ENCODE results near the gene SULT1C3.
A peak's percentile ranks its signal among the peaks of the same experiment; 100 is the strongest.

The SULT1C3 gene

GRCh38 chr2:108236676-108237335, 3.0 kb upstream of the SULT1C3 start:
- H4K91ac ChIP-seq (ENCODE audit: low read depth, low read length, poor library complexity) = no peak overlapping the region
- H3K9me3 ChIP-seq (replicated peaks in 1 of 2; ENCODE audit: control insufficient read depth in 2 of 2, insufficient read depth in 1 of 2, low read depth in 1 of 2, low read length in 2 of 2) = peaks cover 0 to 5% of the 10 kb centered on the region in 2 donors
- no CpG with 5 or more reads among the region's 6 CpGs for WGBS, 2 donors (ENCODE audit: extremely low coverage in 2 of 2, insufficient read length in 2 of 2, insufficient replicate concordance in 1 of 2)
- no peaks in the 10 kb centered on the region for H3K27me3 ChIP-seq (ENCODE audit: control insufficient read depth in 3 of 3, insufficient read depth in 3 of 3, low read depth in 1 of 3, low read length in 3 of 3)
- H2AK5ac ChIP-seq (ENCODE audit: low read depth, low read length) = no peak overlapping the region
- no peak overlapping the region for H2BK120ac ChIP-seq (ENCODE audit: low read depth, low read length)
- H3K4ac ChIP-seq (ENCODE audit: low read length) = no peak overlapping the region
- DNase-seq (ENCODE audit: low spot score) = no peak
- H3K36me3 ChIP-seq (replicated peaks in 1 of 2; ENCODE audit: control insufficient read depth in 2 of 2, insufficient read depth in 2 of 2, low read length in 2 of 2) = no peaks in the 10 kb centered on the region
- H4K8ac ChIP-seq (ENCODE audit: low read depth, low read length) = no peak overlapping the region
- H3K4me3 ChIP-seq (ENCODE audit: low read length in 2 of 2) = no peak overlapping the region
- H2AFZ ChIP-seq (ENCODE audit: low read length) = no peak overlapping the region
- no peak overlapping the region for H3K18ac ChIP-seq (ENCODE audit: low read length)
- H3K79me1 ChIP-seq (ENCODE audit: low read depth, low read length) = no peaks in the 10 kb centered on the region
- no peak overlapping the region for H3K9ac ChIP-seq (ENCODE audit: low read depth, low read length, poor library complexity)
- H2BK15ac ChIP-seq (ENCODE audit: low read length) = no peak overlapping the region
- H3K27ac ChIP-seq (replicated peaks; ENCODE audit: low read length) = no peak overlapping the region
- no peaks in the 10 kb centered on the region for H3K4me1 ChIP-seq (ENCODE audit: control insufficient read depth in 2 of 2, insufficient read depth in 1 of 2, low read depth in 1 of 2, low read length in 2 of 2)
- H3K4me2 ChIP-seq (ENCODE audit: insufficient read depth, low read length, poor library complexity, severe bottlenecking) = no peak overlapping the region
- H3K23ac ChIP-seq (ENCODE audit: low read depth, low read length, poor library complexity) = no peak overlapping the region
- no peak overlapping the region for H2BK12ac ChIP-seq (ENCODE audit: low read length)
- no peak overlapping the region for H2BK5ac ChIP-seq (ENCODE audit: low read length)
- H3K14ac ChIP-seq (ENCODE audit: low read length) = no peak overlapping the region

- H3K4me3 ChIP-seq (ENCODE audit: low read length in 2 of 2) = peak overlapping the region in 1 of 2 donors; percentile 29
- H2BK120ac ChIP-seq (ENCODE audit: low read depth, low read length) = no peak overlapping the region
- WGBS, 2 donors (ENCODE audit: extremely low coverage in 2 of 2, insufficient read length in 2 of 2, insufficient replicate concordance in 1 of 2) = no CpG with 5 or more reads among the region's 5 CpGs
- H2BK12ac ChIP-seq (ENCODE audit: low read length) = no peak overlapping the region
- no peak overlapping the region for H3K9ac ChIP-seq (ENCODE audit: low read depth, low read length, poor library complexity)
- no peaks in the 10 kb centered on the region for H3K79me1 ChIP-seq (ENCODE audit: low read depth, low read length)
- no peaks in the 10 kb centered on the region for H3K27me3 ChIP-seq (ENCODE audit: control insufficient read depth in 3 of 3, insufficient read depth in 3 of 3, low read depth in 1 of 3, low read length in 3 of 3)
- H2BK5ac ChIP-seq (ENCODE audit: low read length) = no peak overlapping the region
- H3K27ac ChIP-seq (replicated peaks; ENCODE audit: low read length) = no peak overlapping the region
- H3K23ac ChIP-seq (ENCODE audit: low read depth, low read length, poor library complexity) = no peak overlapping the region
- H2AFZ ChIP-seq (ENCODE audit: low read length) = no peak overlapping the region
- H2BK15ac ChIP-seq (ENCODE audit: low read length) = no peak overlapping the region
- no peak overlapping the region for H3K4me2 ChIP-seq (ENCODE audit: insufficient read depth, low read length, poor library complexity, severe bottlenecking)
- no peak overlapping the region for H2AK5ac ChIP-seq (ENCODE audit: low read depth, low read length)
- H3K4ac ChIP-seq (ENCODE audit: low read length) = no peak overlapping the region
- no peak for DNase-seq (ENCODE audit: low spot score)
- no peak overlapping the region for H3K14ac ChIP-seq (ENCODE audit: low read length)
- no peaks in the 10 kb centered on the region for H3K36me3 ChIP-seq (replicated peaks in 1 of 2; ENCODE audit: control insufficient read depth in 2 of 2, insufficient read depth in 2 of 2, low read length in 2 of 2)
- peaks cover 0 to 9% of the 10 kb centered on the region in 2 donors for H3K9me3 ChIP-seq (replicated peaks in 1 of 2; ENCODE audit: control insufficient read depth in 2 of 2, insufficient read depth in 1 of 2, low read depth in 1 of 2, low read length in 2 of 2)
- H4K8ac ChIP-seq (ENCODE audit: low read depth, low read length) = no peak overlapping the region
- no peak overlapping the region for H3K18ac ChIP-seq (ENCODE audit: low read length)
- H3K4me1 ChIP-seq (ENCODE audit: control insufficient read depth in 2 of 2, insufficient read depth in 1 of 2, low read depth in 1 of 2, low read length in 2 of 2) = no peaks in the 10 kb centered on the region
- H4K91ac ChIP-seq (ENCODE audit: low read depth, low read length, poor library complexity) = no peak overlapping the region
These were observed 1.2 kb downstream of the SULT1C3 start for GRCh38 chr2:108240966-108241365.

- Histone ChIP-seq H3K14ac (ENCODE audit: low read length) (no peak overlapping the region), H2AK5ac (ENCODE audit: low read depth, low read length) (no peak overlapping the region), H2BK5ac (ENCODE audit: low read length) (no peak overlapping the region), H3K4me3 (ENCODE audit: low read length in 2 of 2) (no peak overlapping the region), H4K8ac (ENCODE audit: low read depth, low read length) (no peak overlapping the region), H3K9ac (ENCODE audit: low read depth, low read length, poor library complexity) (no peak overlapping the region), H3K23ac (ENCODE audit: low read depth, low read length, poor library complexity) (no peak overlapping the region), H3K27ac (replicated peaks; ENCODE audit: low read length) (no peak overlapping the region), H4K91ac (ENCODE audit: low read depth, low read length, poor library complexity) (no peak overlapping the region), H3K27me3 (ENCODE audit: control insufficient read depth in 3 of 3, insufficient read depth in 3 of 3, low read depth in 1 of 3, low read length in 3 of 3) (no peaks in the 10 kb centered on the region), H3K18ac (ENCODE audit: low read length) (no peak overlapping the region), H3K4me1 (ENCODE audit: control insufficient read depth in 2 of 2, insufficient read depth in 1 of 2, low read depth in 1 of 2, low read length in 2 of 2) (no peaks in the 10 kb centered on the region), H2AFZ (ENCODE audit: low read length) (no peak overlapping the region), H2BK120ac (ENCODE audit: low read depth, low read length) (no peak overlapping the region), H3K36me3 (replicated peaks in 1 of 2; ENCODE audit: control insufficient read depth in 2 of 2, insufficient read depth in 2 of 2, low read length in 2 of 2) (no peaks in the 10 kb centered on the region), H2BK12ac (ENCODE audit: low read length) (no peak overlapping the region), H3K79me1 (ENCODE audit: low read depth, low read length) (no peaks in the 10 kb centered on the region), H3K4me2 (ENCODE audit: insufficient read depth, low read length, poor library complexity, severe bottlenecking) (no peak overlapping the region), H3K4ac (ENCODE audit: low read length) (no peak overlapping the region), H3K9me3 (replicated peaks in 1 of 2; ENCODE audit: control insufficient read depth in 2 of 2, insufficient read depth in 1 of 2, low read depth in 1 of 2, low read length in 2 of 2) (peaks cover 0 to 5% of the 10 kb centered on the region in 2 donors), H2BK15ac (ENCODE audit: low read length) (no peak overlapping the region)
- no peak for DNase-seq (ENCODE audit: low spot score)
- WGBS, 2 donors (ENCODE audit: extremely low coverage in 2 of 2, insufficient read length in 2 of 2, insufficient replicate concordance in 1 of 2) = no CpG with 5 or more reads among the region's 1 CpG
These were observed 3.8 kb downstream of the SULT1C3 start for GRCh38 chr2:108243566-108243965.

GRCh38 chr2:108244667-108245414, 5.1 kb downstream of the SULT1C3 start:
- no peak overlapping the region for H3K4me2 ChIP-seq (ENCODE audit: insufficient read depth, low read length, poor library complexity, severe bottlenecking)
- H3K9ac ChIP-seq (ENCODE audit: low read depth, low read length, poor library complexity) = no peak overlapping the region
- H2BK15ac ChIP-seq (ENCODE audit: low read length) = no peak overlapping the region
- H2AFZ ChIP-seq (ENCODE audit: low read length) = no peak overlapping the region
- H3K4me1 ChIP-seq (ENCODE audit: control insufficient read depth in 2 of 2, insufficient read depth in 1 of 2, low read depth in 1 of 2, low read length in 2 of 2) = no peaks in the 10 kb centered on the region
- H3K23ac ChIP-seq (ENCODE audit: low read depth, low read length, poor library complexity) = no peak overlapping the region
- H2BK12ac ChIP-seq (ENCODE audit: low read length) = no peak overlapping the region
- H3K18ac ChIP-seq (ENCODE audit: low read length) = no peak overlapping the region
- no peak overlapping the region for H3K27ac ChIP-seq (replicated peaks; ENCODE audit: low read length)
- peaks cover 0 to 5% of the 10 kb centered on the region in 2 donors for H3K9me3 ChIP-seq (replicated peaks in 1 of 2; ENCODE audit: control insufficient read depth in 2 of 2, insufficient read depth in 1 of 2, low read depth in 1 of 2, low read length in 2 of 2)
- no peak overlapping the region for H3K4me3 ChIP-seq (ENCODE audit: low read length in 2 of 2)
- no peak overlapping the region for H4K91ac ChIP-seq (ENCODE audit: low read depth, low read length, poor library complexity)
- H3K4ac ChIP-seq (ENCODE audit: low read length) = no peak overlapping the region
- no peaks in the 10 kb centered on the region for H3K79me1 ChIP-seq (ENCODE audit: low read depth, low read length)
- no CpG with 5 or more reads among the region's 2 CpGs for WGBS, 2 donors (ENCODE audit: extremely low coverage in 2 of 2, insufficient read length in 2 of 2, insufficient replicate concordance in 1 of 2)
- H3K27me3 ChIP-seq (ENCODE audit: control insufficient read depth in 3 of 3, insufficient read depth in 3 of 3, low read depth in 1 of 3, low read length in 3 of 3) = no peaks in the 10 kb centered on the region
- H3K14ac ChIP-seq (ENCODE audit: low read length) = no peak overlapping the region
- H2BK120ac ChIP-seq (ENCODE audit: low read depth, low read length) = no peak overlapping the region
- H2BK5ac ChIP-seq (ENCODE audit: low read length) = no peak overlapping the region
- no peaks in the 10 kb centered on the region for H3K36me3 ChIP-seq (replicated peaks in 1 of 2; ENCODE audit: control insufficient read depth in 2 of 2, insufficient read depth in 2 of 2, low read length in 2 of 2)
- H4K8ac ChIP-seq (ENCODE audit: low read depth, low read length) = no peak overlapping the region
- no peak for DNase-seq (ENCODE audit: low spot score)
- no peak overlapping the region for H2AK5ac ChIP-seq (ENCODE audit: low read depth, low read length)

All from neuronal stem cell (in vitro differentiated cells).